KMS-11 (cell line): ENCODE data around the gene ISYNA1.

Source experiments
- H2AFZ ChIP-seq: fragments of 200-600 bp; sonication (generic); 2 replicates; pipeline ENCODE4 v1.6.1; 2016; ENCODE audit warnings: antibody characterized with exemption, mixed run types, low read depth
- H3K27ac ChIP-seq: fragments of 200-600 bp; sonication (generic); 2 replicates; pipeline ENCODE4 v1.6.1; 2016; ENCODE audit warnings: mild to moderate bottlenecking, mixed run types
- H3K27me3 ChIP-seq: fragments of 200-600 bp; sonication (generic); 2 replicates; pipeline ENCODE4 v1.6.1; 2017; ENCODE audit warnings: mild to moderate bottlenecking, low read depth, mixed run types, moderate library complexity; ENCODE audit not compliant: insufficient read depth
- H3K36me3 ChIP-seq: fragments of 200-600 bp; sonication (generic); 2 replicates; pipeline ENCODE4 v1.6.1; 2017; ENCODE audit warnings: mild to moderate bottlenecking, mixed run types; ENCODE audit not compliant: insufficient read depth
- H3K4me1 ChIP-seq: fragments of 200-600 bp; sonication (generic); 2 replicates; pipeline ENCODE4 v1.6.1; 2016; ENCODE audit warnings: mild to moderate bottlenecking, low read depth, mixed run types; ENCODE audit not compliant: poor library complexity, severe bottlenecking
- H3K4me2 ChIP-seq: fragments of 200-600 bp; sonication (generic); 2 replicates; pipeline ENCODE4 v1.7.0; 2016; ENCODE audit warnings: mild to moderate bottlenecking, mixed run types
- H3K4me3 ChIP-seq: fragments of 200-600 bp; sonication (generic); IDR thresholded peaks from 2 replicates; pipeline ENCODE4 v1.6.1; 2017; ENCODE audit warnings: low read depth, low read length, mixed read lengths; ENCODE audit not compliant: insufficient read depth
- H3K79me2 ChIP-seq: fragments of 200-600 bp; sonication (generic); 2 replicates; pipeline ENCODE4 v1.6.1; 2016; ENCODE audit warnings: low read depth, mixed run types; ENCODE audit not compliant: insufficient read depth
- H3K9ac ChIP-seq: fragments of 200-600 bp; sonication (generic); 2 replicates; pipeline ENCODE4 v1.6.1; 2016; ENCODE audit warnings: mild to moderate bottlenecking, mixed run types
- H4K20me1 ChIP-seq: fragments of 200-600 bp; sonication (generic); 2 replicates; pipeline ENCODE4 v1.6.1; 2016; ENCODE audit warnings: mild to moderate bottlenecking, mixed run types; ENCODE audit not compliant: insufficient read depth
- TF ChIP-seq, protein P1 (sequence below): fragments of 200-600 bp; sonication (generic); conservative IDR thresholded peaks from 2 replicates; pipeline ENCODE4 v1.6.1; 2017; ENCODE audit warnings: low read depth, mild to moderate bottlenecking, antibody characterized with exemption, low read length, moderate library complexity, mixed read lengths

Gene ISYNA1

DNA sequence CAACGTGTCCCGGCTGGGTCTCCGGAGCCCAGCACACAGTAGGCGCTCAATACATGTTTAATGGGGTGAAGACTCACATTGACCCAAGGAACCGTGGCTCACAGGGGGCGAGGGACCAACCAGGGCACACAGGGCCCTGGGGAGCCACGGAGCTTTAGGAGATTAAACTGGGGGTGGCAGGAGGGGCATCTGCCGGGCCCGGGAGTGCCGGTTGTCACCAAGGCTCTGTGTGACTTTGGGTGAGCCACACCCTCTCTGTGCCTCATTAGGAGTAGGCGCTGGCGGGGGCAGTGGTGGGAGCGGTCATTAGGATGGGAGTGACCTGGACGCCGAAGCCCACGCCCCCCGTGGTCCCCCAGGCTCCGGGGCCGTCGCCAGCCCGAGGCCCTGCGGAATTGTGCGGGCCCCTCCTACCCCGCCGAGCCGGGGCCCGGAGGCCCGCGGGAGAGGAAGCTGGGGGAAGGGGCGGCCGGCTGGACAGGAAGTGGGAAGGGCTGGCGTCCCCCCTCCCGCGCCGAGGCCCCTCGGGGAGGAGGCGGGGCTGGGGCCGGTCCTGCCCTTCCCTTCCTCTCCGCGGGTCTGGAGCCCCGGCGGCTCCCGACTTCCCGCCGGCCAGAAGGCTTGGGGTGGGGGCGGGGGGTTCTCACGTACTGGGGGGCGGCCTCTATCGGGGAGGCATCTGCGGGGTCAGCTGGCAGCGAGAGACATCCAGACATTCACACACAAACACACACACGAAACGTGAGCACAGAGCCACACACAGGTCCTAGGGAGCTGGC is 20.5 kb downstream of the ISYNA1 start:
- H4K20me1 ChIP-seq = no peaks in the 10 kb centered on the region
- H3K4me1 ChIP-seq = peaks cover 51% of the 10 kb centered on the region
- TF ChIP-seq, protein P1, sequence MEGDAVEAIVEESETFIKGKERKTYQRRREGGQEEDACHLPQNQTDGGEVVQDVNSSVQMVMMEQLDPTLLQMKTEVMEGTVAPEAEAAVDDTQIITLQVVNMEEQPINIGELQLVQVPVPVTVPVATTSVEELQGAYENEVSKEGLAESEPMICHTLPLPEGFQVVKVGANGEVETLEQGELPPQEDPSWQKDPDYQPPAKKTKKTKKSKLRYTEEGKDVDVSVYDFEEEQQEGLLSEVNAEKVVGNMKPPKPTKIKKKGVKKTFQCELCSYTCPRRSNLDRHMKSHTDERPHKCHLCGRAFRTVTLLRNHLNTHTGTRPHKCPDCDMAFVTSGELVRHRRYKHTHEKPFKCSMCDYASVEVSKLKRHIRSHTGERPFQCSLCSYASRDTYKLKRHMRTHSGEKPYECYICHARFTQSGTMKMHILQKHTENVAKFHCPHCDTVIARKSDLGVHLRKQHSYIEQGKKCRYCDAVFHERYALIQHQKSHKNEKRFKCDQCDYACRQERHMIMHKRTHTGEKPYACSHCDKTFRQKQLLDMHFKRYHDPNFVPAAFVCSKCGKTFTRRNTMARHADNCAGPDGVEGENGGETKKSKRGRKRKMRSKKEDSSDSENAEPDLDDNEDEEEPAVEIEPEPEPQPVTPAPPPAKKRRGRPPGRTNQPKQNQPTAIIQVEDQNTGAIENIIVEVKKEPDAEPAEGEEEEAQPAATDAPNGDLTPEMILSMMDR = no peak
- no peaks in the 10 kb centered on the region for H3K36me3 ChIP-seq
- peaks cover 14% of the 10 kb centered on the region; the same call in 1 of the 2 replicates for H3K27me3 ChIP-seq
- H2AFZ ChIP-seq = peak overlapping the region; percentile 93
- H3K79me2 ChIP-seq = 0 out of 2 replicates have a peak, but pooled peaks cover 8% of the 10 kb centered on the region
- peak overlapping the region; percentile 56; the same call in 1 of the 2 replicates for H3K9ac ChIP-seq
- peak overlapping the region; percentile 41; the same call in 1 of the 2 replicates for H3K27ac ChIP-seq
- H3K4me3 ChIP-seq = no peak overlapping the region
- peak overlapping the region; percentile 84 for H3K4me2 ChIP-seq

DNA sequence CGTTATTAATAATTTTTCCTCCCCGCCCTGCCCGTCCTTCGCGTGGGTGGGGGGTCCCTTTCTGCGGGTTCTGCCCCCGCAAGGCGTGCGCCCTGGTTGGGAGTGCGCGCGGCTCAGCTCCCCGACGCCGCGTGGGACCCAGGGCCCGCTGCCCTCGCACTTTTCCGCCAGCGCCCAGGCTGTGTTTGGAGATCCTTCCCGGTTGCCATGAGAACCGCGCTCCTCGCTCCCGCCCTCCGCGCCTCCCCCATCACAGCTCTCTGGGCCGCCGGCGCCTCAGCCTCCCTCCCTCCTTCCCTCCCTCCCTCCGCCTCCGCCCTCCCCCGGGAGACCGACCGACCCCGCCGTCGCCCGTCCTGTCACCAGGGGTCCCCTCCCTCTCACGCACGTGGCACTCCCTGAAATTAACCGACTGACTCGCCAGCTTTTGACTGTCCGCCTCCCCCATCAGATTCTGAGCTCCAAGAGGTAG is 21.1 kb downstream of the ISYNA1 start:
- H4K20me1 ChIP-seq = no peaks in the 10 kb centered on the region
- peaks cover 19% of the 10 kb centered on the region; the same call in 1 of the 2 replicates for H3K27me3 ChIP-seq
- H3K9ac ChIP-seq = peak overlapping the region; percentile 56; the same call in 1 of the 2 replicates
- 0 out of 2 replicates have a peak, but pooled peaks cover 8% of the 10 kb centered on the region for H3K79me2 ChIP-seq
- peak overlapping the region; percentile 84 for H3K4me2 ChIP-seq
- peaks cover 51% of the 10 kb centered on the region for H3K4me1 ChIP-seq
- H3K27ac ChIP-seq = peak overlapping the region; percentile 41; the same call in 1 of the 2 replicates
- peak overlapping the region; percentile 93 for H2AFZ ChIP-seq
- H3K36me3 ChIP-seq = no peaks in the 10 kb centered on the region
- TF ChIP-seq, protein P1 = no peak
- H3K4me3 ChIP-seq = no peak overlapping the region

DNA sequence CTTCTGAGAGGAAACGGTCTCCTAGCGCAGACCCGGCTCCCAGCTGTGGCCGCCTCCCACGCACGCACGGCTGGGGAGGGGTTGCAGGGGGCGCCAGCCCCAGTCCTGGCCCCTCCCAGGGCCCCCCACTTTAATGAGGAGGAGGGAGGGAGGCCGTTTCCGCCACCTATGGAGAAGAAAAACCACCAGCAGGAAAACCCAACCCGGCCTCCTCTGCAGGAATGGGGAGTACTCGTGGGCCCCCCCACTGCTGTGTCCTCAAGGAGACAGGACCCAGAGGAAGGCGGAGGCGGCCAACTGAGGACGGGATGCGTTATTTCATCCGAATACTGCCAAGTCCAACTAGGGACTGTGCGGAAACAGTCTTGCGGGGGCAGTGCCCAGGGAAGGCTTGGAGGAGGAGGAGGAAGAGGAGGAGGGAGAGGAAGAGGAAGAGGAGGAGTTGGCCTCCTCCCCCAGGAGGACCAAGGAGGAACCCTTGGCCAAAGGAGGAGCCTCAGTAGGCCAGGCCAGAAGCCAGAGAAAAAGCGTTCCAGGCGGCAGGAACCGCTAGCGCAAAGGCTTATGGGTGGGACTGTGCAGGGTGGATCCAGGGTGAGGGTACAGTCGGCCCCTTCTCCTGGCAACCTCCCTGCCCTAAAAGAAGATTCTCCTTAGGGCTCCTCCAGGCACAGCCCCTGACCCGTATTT is 22.6 kb downstream of the ISYNA1 start:
- Histone ChIP-seq H3K4me2 (no peak overlapping the region; the same call in 1 of the 2 replicates), H3K27me3 (peaks cover 31% of the 10 kb centered on the region; the same call in 1 of the 2 replicates), H3K27ac (no peak overlapping the region), H3K4me1 (peaks cover 42% of the 10 kb centered on the region), H3K4me3 (no peak overlapping the region), H3K9ac (no peak overlapping the region), H3K36me3 (no peaks in the 10 kb centered on the region), H3K79me2 (0 out of 2 replicates have a peak, but pooled peaks cover 3% of the 10 kb centered on the region), H2AFZ (no peak overlapping the region), H4K20me1 (no peaks in the 10 kb centered on the region)
- TF ChIP-seq, protein P1 = no peak

DNA sequence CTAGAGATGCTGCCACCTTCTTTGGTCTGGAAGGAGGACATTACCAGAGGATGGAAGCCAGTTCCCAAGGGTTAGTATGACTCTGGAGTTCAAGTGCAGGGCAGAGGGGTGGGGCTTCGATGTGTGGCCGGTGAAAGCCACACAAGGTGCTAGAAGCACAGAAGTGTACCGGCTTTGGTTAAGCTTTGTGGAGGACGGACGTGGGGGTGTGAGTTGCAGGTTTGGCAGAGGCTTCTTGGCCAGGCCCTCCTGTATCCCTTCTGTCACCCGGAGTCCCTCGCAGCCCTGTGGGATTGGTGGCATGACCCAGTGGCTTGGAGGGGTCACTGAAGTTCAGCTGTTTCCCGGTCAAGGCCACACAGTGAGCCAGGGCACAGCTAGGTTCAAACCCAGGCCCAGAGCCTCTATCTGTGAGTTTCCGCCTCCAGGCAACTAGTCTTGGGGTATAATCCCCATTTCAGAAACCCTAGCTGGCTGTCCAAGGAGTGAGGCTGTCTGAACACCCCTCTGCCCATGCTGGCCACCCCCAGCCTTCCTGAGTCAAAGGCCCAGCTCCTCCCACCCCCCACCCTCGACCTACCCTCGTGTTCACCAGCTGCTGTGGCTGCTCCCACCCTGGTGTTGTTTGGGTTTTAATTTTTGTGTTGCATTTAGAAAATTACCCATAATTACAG is 23.3 kb downstream of the ISYNA1 start:
- TF ChIP-seq, protein P1 = no peak
- Histone ChIP-seq H3K79me2 (no peaks in the 10 kb centered on the region), H3K4me1 (peaks cover 44% of the 10 kb centered on the region), H3K27me3 (peaks cover 31% of the 10 kb centered on the region; the same call in 1 of the 2 replicates), H3K9ac (no peak overlapping the region), H3K4me3 (no peak overlapping the region), H3K4me2 (peak overlapping the region; percentile 33; the same call in 1 of the 2 replicates), H4K20me1 (no peaks in the 10 kb centered on the region), H3K27ac (no peak overlapping the region), H2AFZ (no peak overlapping the region), H3K36me3 (no peaks in the 10 kb centered on the region)
